ENCODE data around the gene PFN3. TPM values are rescaled to one million over a fixed set of nuclear protein-coding genes. Genes with fewer than 3 reads are reported as not detected.

The PFN3 gene
- total RNA-seq, 1 donor from 2014 or later = not detected

GRCh38 chr5:177367981-177368868 is 32.2 kb downstream of the PFN3 start:
- DNase-seq (ENCODE audit: extremely low spot score, unreplicated experiment) = no peak
- Mint-ChIP-seq H3K36me3 (ENCODE audit: unreplicated experiment) (no peaks in the 10 kb centered on the region), H3K27me3 (ENCODE audit: unreplicated experiment) (no peaks in the 10 kb centered on the region), H3K27ac (ENCODE audit: unreplicated experiment) (no peak overlapping the region), H3K4me1 (ENCODE audit: unreplicated experiment) (peaks cover 18% of the 10 kb centered on the region), H3K9me3 (ENCODE audit: unreplicated experiment) (no peaks in the 10 kb centered on the region), H3K4me3 (ENCODE audit: unreplicated experiment) (peak overlapping the region; percentile 22)
- no peak for TF ChIP-seq CTCF (IDR thresholded peaks at IDR 0.05)

- Mint-ChIP-seq H3K4me1 (ENCODE audit: unreplicated experiment) (peaks cover 22% of the 10 kb centered on the region), H3K27me3 (ENCODE audit: unreplicated experiment) (no peaks in the 10 kb centered on the region), H3K36me3 (ENCODE audit: unreplicated experiment) (no peaks in the 10 kb centered on the region), H3K4me3 (ENCODE audit: unreplicated experiment) (peak overlapping the region; percentile 83), H3K27ac (ENCODE audit: unreplicated experiment) (no peak overlapping the region), H3K9me3 (ENCODE audit: unreplicated experiment) (no peaks in the 10 kb centered on the region)
- no peak for TF ChIP-seq CTCF (IDR thresholded peaks at IDR 0.05)
- peak; percentile 85 for DNase-seq (ENCODE audit: extremely low spot score, unreplicated experiment)
These were observed 33.1 kb downstream of the PFN3 start for GRCh38 chr5:177367323-177367848.

- peaks cover 22% of the 10 kb centered on the region for H3K4me1 Mint-ChIP-seq (ENCODE audit: unreplicated experiment)
- H3K9me3 Mint-ChIP-seq (ENCODE audit: unreplicated experiment) = no peaks in the 10 kb centered on the region
- H3K36me3 Mint-ChIP-seq (ENCODE audit: unreplicated experiment) = no peaks in the 10 kb centered on the region
- TF ChIP-seq CTCF (IDR thresholded peaks at IDR 0.05) = no peak
- H3K27ac Mint-ChIP-seq (ENCODE audit: unreplicated experiment) = peak overlapping the region; percentile 97
- peak overlapping the region; percentile 83 for H3K4me3 Mint-ChIP-seq (ENCODE audit: unreplicated experiment)
- no peaks in the 10 kb centered on the region for H3K27me3 Mint-ChIP-seq (ENCODE audit: unreplicated experiment)
- peak; percentile 95 for DNase-seq (ENCODE audit: extremely low spot score, unreplicated experiment)
These were observed 33.7 kb downstream of the PFN3 start for GRCh38 chr5:177366528-177367322.

- no peaks in the 10 kb centered on the region for H3K9me3 Mint-ChIP-seq (ENCODE audit: unreplicated experiment)
- no peaks in the 10 kb centered on the region for H3K36me3 Mint-ChIP-seq (ENCODE audit: unreplicated experiment)
- H3K4me1 Mint-ChIP-seq (ENCODE audit: unreplicated experiment) = peaks cover 20% of the 10 kb centered on the region
- H3K4me3 Mint-ChIP-seq (ENCODE audit: unreplicated experiment) = peak overlapping the region; percentile 83
- no peak for TF ChIP-seq CTCF (IDR thresholded peaks at IDR 0.05)
- no peaks in the 10 kb centered on the region for H3K27me3 Mint-ChIP-seq (ENCODE audit: unreplicated experiment)
- peak overlapping the region; percentile 97 for H3K27ac Mint-ChIP-seq (ENCODE audit: unreplicated experiment)
- no peak for DNase-seq (ENCODE audit: extremely low spot score, unreplicated experiment)
These were observed 34.5 kb downstream of the PFN3 start for GRCh38 chr5:177365845-177366527.
